Hepatic stellate cell (primary cell): ENCODE data around the gene KNDC1.
A peak's percentile ranks its signal among the peaks of the same experiment; 100 is the strongest.
"Not testable (repeated sequence)": the region's sequence is repeated elsewhere in the genome, so short reads cannot be mapped to it uniquely, and the experiment has no call there.

ENCODE experiments used
- DNase-seq: peaks from one replicate; pipeline ENCODE4 v3.0.0; 2011; ENCODE audit warnings: low spot score

KNDC1 gene

GRCh38 chr10:133124357-133125211 is 35.4 kb upstream of the KNDC1 start:
- DNase-seq = peak; percentile 61

- no peak for DNase-seq
Observed at GRCh38 chr10:133125901-133126300, 34.1 kb upstream of the KNDC1 start.

GRCh38 chr10:133126431-133127290 is 33.4 kb upstream of the KNDC1 start:
- DNase-seq = no peak

- no peak for DNase-seq
Observed at GRCh38 chr10:133127291-133128125, 32.5 kb upstream of the KNDC1 start.

- DNase-seq = no peak
Observed at GRCh38 chr10:133128126-133129070, 31.6 kb upstream of the KNDC1 start.

GRCh38 chr10:133129071-133129858 is 30.8 kb upstream of the KNDC1 start:
- DNase-seq = no peak

GRCh38 chr10:133129859-133130495 is 30.0 kb upstream of the KNDC1 start:
- DNase-seq = no peak

GRCh38 chr10:133130602-133131001 is 29.4 kb upstream of the KNDC1 start:
- DNase-seq = no peak

GRCh38 chr10:133131053-133131452 is 29.0 kb upstream of the KNDC1 start:
- no peak for DNase-seq

- no peak for DNase-seq
Observed at GRCh38 chr10:133131734-133132472, 28.1 kb upstream of the KNDC1 start.

- DNase-seq = no peak
Observed at GRCh38 chr10:133132473-133133291, 27.3 kb upstream of the KNDC1 start.

- DNase-seq = no peak
Observed at GRCh38 chr10:133133471-133134231, 26.4 kb upstream of the KNDC1 start.

- no peak for DNase-seq
Observed at GRCh38 chr10:133134411-133135115, 25.5 kb upstream of the KNDC1 start.

GRCh38 chr10:133135116-133135465 is 24.9 kb upstream of the KNDC1 start:
- no peak for DNase-seq

- not testable (repeated sequence) for DNase-seq
Observed at GRCh38 chr10:133137486-133138145, 22.4 kb upstream of the KNDC1 start.

- no peak for DNase-seq
Observed at GRCh38 chr10:133139551-133140065, 20.4 kb upstream of the KNDC1 start.
